ENCODE measurements around the gene TNS1. TPM values are rescaled to one million over a fixed set of nuclear protein-coding genes. Genes with fewer than 3 reads are reported as not detected.

The TNS1 gene
- total and polyA plus RNA-seq, 7 donors: 73.4 to 742 (median 276) TPM

DNA sequence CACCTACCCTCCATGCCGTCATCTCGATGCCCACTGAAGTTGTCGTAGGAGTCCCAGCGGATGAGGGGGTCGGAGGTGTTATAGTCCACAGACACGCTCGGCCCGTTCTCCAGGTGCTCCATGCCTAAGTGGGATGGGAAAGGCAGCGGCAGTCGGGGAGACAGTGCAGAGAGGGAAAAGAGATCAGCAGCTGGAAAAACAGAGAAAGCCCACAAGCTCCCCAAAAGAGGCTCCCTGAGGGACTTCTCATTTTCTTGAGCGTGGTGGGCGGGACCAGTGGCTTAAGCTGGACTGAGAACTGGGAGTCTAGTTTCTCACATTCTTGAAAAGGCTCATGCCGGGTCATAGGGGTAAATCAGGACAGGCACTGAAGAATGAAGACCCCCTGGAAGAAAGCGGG lies 121.9 kb downstream of the TNS1 start:
- DNase-seq: peak in 1 of 2 donors; percentile 64
- Histone ChIP-seq H3K36me3 (ENCODE audit: insufficient read depth in 1 of 2, low read depth in 1 of 2) (peaks cover 1 to 100% of the 10 kb centered on the region in 2 donors), H3K9me3 (no peaks in the 10 kb centered on the region), H3K4me3 (no peak overlapping the region), H3K4me1 (no peaks in the 10 kb centered on the region), H3K27me3 (ENCODE audit: insufficient read depth in 3 of 3, low read length in 2 of 3) (no peaks in the 10 kb centered on the region), H3K27ac (no peak overlapping the region)
- WGBS, 3 donors: 68 to 76% (median 74%) methylated on average over 14 of the region's 14 CpGs
- TF ChIP-seq, protein P1, sequence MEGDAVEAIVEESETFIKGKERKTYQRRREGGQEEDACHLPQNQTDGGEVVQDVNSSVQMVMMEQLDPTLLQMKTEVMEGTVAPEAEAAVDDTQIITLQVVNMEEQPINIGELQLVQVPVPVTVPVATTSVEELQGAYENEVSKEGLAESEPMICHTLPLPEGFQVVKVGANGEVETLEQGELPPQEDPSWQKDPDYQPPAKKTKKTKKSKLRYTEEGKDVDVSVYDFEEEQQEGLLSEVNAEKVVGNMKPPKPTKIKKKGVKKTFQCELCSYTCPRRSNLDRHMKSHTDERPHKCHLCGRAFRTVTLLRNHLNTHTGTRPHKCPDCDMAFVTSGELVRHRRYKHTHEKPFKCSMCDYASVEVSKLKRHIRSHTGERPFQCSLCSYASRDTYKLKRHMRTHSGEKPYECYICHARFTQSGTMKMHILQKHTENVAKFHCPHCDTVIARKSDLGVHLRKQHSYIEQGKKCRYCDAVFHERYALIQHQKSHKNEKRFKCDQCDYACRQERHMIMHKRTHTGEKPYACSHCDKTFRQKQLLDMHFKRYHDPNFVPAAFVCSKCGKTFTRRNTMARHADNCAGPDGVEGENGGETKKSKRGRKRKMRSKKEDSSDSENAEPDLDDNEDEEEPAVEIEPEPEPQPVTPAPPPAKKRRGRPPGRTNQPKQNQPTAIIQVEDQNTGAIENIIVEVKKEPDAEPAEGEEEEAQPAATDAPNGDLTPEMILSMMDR (IDR thresholded peaks at IDR 0.05): no peak
- intact Hi-C loops (cut with DNase I): no loop called here
- ATAC-seq: no peak

DNA sequence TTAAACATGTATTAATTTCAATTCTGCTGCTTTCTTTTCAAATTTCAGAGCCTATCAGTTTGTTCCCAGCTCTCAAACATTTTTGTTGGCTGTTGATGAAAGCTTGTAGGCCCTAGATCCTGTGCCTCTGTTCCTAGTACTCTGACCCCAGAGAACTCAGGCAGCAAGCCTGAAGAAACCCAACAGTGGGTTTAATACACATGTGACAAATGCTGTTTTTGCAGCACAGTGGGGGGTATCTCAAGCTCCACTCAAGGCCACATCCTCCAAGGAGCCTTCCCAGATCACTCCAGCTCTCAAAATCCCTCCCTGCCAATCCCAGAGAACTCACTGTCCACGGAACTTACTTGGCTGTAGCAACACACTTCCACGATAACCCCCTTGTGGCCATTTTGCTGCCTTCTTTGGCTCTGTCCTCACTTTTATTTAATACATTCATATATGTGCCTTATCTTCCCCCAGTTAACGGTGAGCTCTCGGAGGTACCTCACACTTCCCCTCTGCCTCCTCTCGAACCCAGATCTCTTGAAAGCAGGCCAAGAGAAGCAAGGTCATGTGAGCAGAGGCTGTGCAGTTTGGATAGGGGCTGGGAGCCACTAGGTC lies 122.4 kb downstream of the TNS1 start:
- no peak overlapping the region for H3K4me3 ChIP-seq
- H3K36me3 ChIP-seq (ENCODE audit: insufficient read depth in 1 of 2, low read depth in 1 of 2): peaks cover 0 to 99% of the 10 kb centered on the region in 2 donors
- H3K9me3 ChIP-seq: no peaks in the 10 kb centered on the region
- H3K4me1 ChIP-seq: no peaks in the 10 kb centered on the region
- WGBS, 3 donors: 80% methylated on average over 5 of the region's 5 CpGs
- ATAC-seq (no peak), DNase-seq (no peak)
- intact Hi-C loops (cut with DNase I): no loop called here
- H3K27me3 ChIP-seq (ENCODE audit: insufficient read depth in 3 of 3, low read length in 2 of 3): no peaks in the 10 kb centered on the region
- TF ChIP-seq, protein P1 (IDR thresholded peaks at IDR 0.05): no peak
- H3K27ac ChIP-seq: no peak overlapping the region

DNA sequence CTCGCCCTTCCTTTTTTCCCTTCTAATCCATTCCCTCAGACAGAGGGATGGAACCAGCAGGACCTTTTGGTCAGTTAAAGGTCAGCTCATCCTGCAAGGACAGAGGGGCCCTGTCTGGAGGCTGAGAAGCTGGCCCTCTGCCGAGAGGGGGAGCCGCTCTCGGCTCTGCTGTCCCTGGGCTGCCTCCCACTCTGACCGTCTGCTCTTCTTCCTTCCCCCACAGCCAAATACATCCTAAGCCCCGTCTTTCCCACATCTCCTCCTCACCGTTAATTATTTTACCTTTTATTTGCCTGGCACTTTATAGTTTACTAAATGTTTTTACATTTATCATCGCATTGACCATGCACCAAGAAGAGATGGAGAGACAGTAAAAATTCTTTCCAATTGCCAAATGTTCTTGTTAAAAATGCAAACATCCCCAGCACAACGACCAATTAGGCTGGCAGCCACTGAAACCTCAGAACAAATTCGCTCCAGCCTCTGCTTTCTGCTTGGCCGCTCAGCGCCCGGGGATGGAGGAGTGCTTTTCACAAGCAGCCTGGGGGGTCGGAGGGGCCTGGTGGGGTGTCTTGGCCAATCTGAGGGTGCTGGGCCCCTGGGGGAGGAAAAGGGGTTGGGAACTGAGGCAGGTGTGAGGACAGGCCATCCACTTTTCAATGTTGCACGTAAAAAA lies 123.7 kb downstream of the TNS1 start:
- ATAC-seq (no peak), DNase-seq (no peak)
- 70 to 73% (median 71%) methylated on average over 12 to 15 of the region's 15 CpGs for WGBS, 3 donors
- H3K27me3 ChIP-seq (ENCODE audit: insufficient read depth in 3 of 3, low read length in 2 of 3): no peaks in the 10 kb centered on the region
- TF ChIP-seq, protein P1 (IDR thresholded peaks at IDR 0.05): no peak
- peaks cover 0 to 98% of the 10 kb centered on the region in 2 donors for H3K36me3 ChIP-seq (ENCODE audit: insufficient read depth in 1 of 2, low read depth in 1 of 2)
- H3K27ac ChIP-seq: no peak overlapping the region
- peaks cover 4% of the 10 kb centered on the region for H3K4me1 ChIP-seq
- no peaks in the 10 kb centered on the region for H3K9me3 ChIP-seq
- no peak overlapping the region for H3K4me3 ChIP-seq
- intact Hi-C loops (cut with DNase I): no loop called here

DNA sequence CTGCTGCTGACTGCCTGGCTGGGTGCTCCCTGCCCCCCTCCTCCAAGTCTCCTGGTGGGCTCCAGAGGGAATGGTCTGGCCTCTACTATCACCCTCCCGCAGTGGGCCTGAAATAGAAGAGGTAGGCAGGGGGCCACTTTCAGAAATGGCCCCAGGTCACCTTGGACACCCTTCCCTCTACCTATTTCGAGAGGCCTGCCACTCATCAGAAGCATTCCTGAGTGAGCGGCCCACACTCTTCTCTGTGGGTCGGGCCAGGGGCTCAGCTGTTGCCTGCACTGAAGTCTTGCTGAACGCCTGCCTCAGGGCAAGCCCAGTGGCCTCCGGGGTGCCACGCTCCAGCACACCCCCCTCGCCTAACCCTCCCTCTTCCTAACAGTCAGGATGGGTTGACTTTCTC lies 124.9 kb downstream of the TNS1 start:
- H3K4me3 ChIP-seq: no peak overlapping the region
- peaks cover 0 to 97% of the 10 kb centered on the region in 2 donors for H3K36me3 ChIP-seq (ENCODE audit: insufficient read depth in 1 of 2, low read depth in 1 of 2)
- intact Hi-C loops (cut with DNase I): no loop called here
- no peak overlapping the region for H3K27ac ChIP-seq
- ATAC-seq: peak in 2 of 4 donors; percentile 19 to 27
- 54 to 83% (median 68%) methylated on average over 7 to 8 of the region's 8 CpGs for WGBS, 3 donors
- H3K9me3 ChIP-seq: no peaks in the 10 kb centered on the region
- no peaks in the 10 kb centered on the region for H3K27me3 ChIP-seq (ENCODE audit: insufficient read depth in 3 of 3, low read length in 2 of 3)
- TF ChIP-seq, protein P1 (IDR thresholded peaks at IDR 0.05): no peak
- peaks cover 4% of the 10 kb centered on the region for H3K4me1 ChIP-seq
- no peak for DNase-seq
